Uterine smooth muscle cell (primary cell): ENCODE data around the gene ZNF484. TPM values are rescaled to one million over a fixed set of nuclear protein-coding genes. Genes with fewer than 3 reads are reported as not detected.

ENCODE experiments used
- total RNA-seq: library from RNA; depleted of rRNA; stranded (reverse); fragments of >200 nt; gene quantifications from 2 replicates; pipeline ENCODE4 v1.2.3, GENCODE V29; 2014

The ZNF484 gene
- 12.5 and 13.7 TPM in 2 replicates for total RNA-seq

DNA sequence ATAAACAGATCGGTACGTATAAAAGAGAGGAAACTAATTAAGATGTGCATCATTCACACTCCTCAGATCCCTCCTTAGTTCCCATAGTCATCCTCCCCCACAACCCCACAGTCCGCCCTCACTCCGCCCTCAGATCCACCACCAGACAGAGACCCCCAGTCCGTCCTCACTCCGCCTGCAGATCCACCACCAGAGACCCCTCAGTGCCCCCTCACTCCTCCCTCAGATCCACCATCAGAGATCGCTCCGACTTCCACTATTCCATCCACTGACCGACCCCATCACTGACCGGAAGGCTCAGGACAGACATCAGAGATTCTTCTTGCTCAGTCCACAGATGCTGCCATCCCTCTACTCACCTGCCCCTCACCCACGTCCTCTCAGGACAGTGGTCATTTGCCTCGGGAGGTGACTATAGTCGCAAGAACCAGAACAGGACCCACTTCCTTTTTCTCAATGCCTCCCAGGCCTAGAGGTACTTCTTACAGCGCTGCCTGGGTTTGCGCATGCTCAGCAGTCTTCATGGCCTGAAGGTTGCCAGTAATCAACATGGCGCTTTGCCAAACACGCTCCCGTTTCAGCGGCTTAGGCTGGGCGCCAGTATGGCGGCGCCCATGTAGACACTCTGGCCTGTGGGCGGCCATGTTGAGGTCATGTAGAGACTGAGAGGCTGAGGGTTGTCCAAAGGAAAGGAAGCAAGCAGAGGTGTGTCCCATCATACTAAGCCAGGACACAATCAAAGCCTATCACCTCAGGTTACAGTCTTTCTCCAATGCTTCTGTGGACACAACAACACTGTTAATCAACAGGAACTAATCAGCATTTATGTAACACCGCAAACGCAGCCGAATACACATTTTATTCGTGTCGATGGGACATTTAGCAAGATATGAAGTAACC lies at the start of gene ZNF484:
ZNF484 (minus strand) TSS at position 508 of the 900 bp plus-strand sequence. CDS start 3,009 bp downstream, outside the sequence.

Other genes starting within 250 kb of the ZNF484 start
- 12.1 and 19.7 TPM in 2 replicates for gene IPPK, start 207.9 kb downstream of the ZNF484 start, total RNA-seq
- gene BICD2, start 113.2 kb downstream of the ZNF484 start, total RNA-seq, result 48.1 and 63.9 TPM in 2 replicates
- gene FGD3, start 69.5 kb upstream of the ZNF484 start, total RNA-seq, result not detected in 2 replicates
- gene SUSD3, start 180.7 kb upstream of the ZNF484 start, total RNA-seq, result 14.2 and 19.4 TPM in 2 replicates
- 86.4 and 101 TPM in 2 replicates for gene CARD19, start 218.2 kb upstream of the ZNF484 start, total RNA-seq